Vagina (tissue), 2 donors: ENCODE results near the gene CDK9. TPM values are rescaled to one million over a fixed set of nuclear protein-coding genes. Genes with fewer than 3 reads are reported as not detected.

Experiments used
- DNase-seq, 2 donors: peaks; one replicate each; pipeline ENCODE4 v3.0.0-alpha.2; 2017; ENCODE audit errors: extremely low spot score in 2 of 2
- H3K27ac ChIP-seq: fragments of 200-600 bp; sonication (generic); one replicate; pipeline ENCODE4 v1.5.1; 2019
- H3K27me3 ChIP-seq: fragments of 200-600 bp; sonication (generic); one replicate; pipeline ENCODE4 v1.5.1; 2019
- H3K36me3 ChIP-seq, 2 donors: fragments of 200-600 bp; sonication (generic); one replicate each; pipeline ENCODE4 v1.5.1; 2017 to 2019
- H3K4me1 ChIP-seq: fragments of 200-600 bp; sonication (generic); one replicate; pipeline ENCODE4 v1.5.1; 2019
- H3K4me3 ChIP-seq, 2 donors: fragments of 200-600 bp; sonication (generic); 1 replicate in 1 of 2; 2 replicates in 1 of 2; pipeline ENCODE4 v1.5.1; 2016 to 2019
- H3K9me3 ChIP-seq: fragments of 200-600 bp; sonication (generic); one replicate; pipeline ENCODE4 v1.5.1; 2019
- POLR2A ChIP-seq, 2 donors: fragments of 450-650 bp; IDR thresholded peaks; one replicate each; pipeline ENCODE4 v1.6.1; 2017; ENCODE audit warnings: antibody characterized with exemption in 2 of 2, mild to moderate bottlenecking in 2 of 2, moderate library complexity in 2 of 2
- POLR2AphosphoS5 ChIP-seq, 2 donors: sonication (generic); formaldehyde crosslinking; IDR thresholded peaks; one replicate each; pipeline ENCODE4 v1.9.0; 2017; ENCODE audit warnings: antibody characterized with exemption in 2 of 2, mild to moderate bottlenecking in 2 of 2, low read depth in 1 of 2; ENCODE audit not compliant: insufficient read depth in 1 of 2
- intact Hi-C: fragments of 100-400 bp; cut with DNase I; formaldehyde crosslinking; loops from one replicate; pipeline ENCODE4 v1.15.1; 2023
- total RNA-seq: library from RNA; depleted of rRNA; stranded (reverse); fragments of >200 nt; gene quantifications from one replicate; pipeline ENCODE4 v1.2.3, GENCODE V29; 2016
- TF ChIP-seq, protein P1 (sequence below), 3 experiments: fragments of 450-650 bp in 2 of 3; fragments of 200-600 bp in 1 of 3; sonication (generic) in 1 of 3; IDR thresholded peaks; one replicate each; pipeline ENCODE4 v1.5.1; 2017 to 2019; ENCODE audit warnings: antibody characterized with exemption in 3 of 3, mild to moderate bottlenecking in 2 of 3, moderate library complexity in 2 of 3

Gene CDK9
- total RNA-seq, 1 donor from 2014 or later: 66.3 TPM

DNA sequence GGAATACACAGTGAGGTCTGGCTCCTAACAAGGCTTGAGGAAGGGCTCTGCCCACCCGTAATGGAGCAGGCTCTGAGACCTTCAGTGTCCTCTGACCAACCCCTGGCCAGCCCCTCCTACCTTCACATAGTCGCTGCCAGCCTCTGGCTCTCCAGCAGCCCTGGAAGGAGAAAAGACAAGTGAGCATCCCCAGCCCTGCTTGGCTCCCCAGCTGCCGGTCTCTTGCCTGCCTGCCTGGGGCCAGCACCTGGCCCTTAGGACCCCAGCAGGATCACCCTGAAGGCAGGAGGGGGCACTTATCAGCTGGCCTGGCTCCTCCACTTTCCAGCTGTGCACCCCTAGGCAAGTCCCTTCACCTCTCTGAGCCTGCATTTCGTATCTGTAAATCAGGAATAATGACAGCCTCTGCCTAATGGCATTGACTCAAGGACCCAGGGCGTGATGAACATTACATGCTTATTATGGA, 24.3 kb upstream of the CDK9 start:
- intact Hi-C loops: no loop called here

DNA sequence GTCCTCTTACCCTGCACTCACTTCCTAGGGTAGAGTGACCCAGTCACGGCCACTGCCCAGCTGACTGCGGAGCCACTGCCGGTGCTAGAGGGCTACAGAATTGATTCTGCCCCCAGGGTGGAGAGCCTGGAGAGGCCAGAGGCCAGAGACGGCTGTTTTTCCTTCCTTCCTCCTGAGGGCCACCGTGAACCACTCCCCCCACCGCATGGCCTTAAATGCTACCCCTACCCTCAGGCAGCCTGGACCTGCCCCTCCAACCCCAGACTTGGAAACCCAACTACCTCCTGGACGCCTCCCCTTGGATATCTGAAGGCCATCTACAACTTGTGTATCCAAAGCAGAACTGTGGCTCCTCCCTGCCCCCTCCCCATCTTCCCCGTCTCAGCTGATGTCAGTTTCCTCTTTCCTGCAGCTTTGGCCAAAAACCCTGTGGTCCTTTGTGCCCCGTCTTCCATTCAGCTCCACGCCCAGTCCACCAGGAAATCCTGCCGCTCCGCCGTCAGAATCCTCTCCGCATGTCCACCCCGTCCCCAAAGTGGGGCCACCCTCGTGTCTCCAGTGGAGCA, 23.6 kb upstream of the CDK9 start:
- Histone ChIP-seq H3K27me3 (no peaks in the 10 kb centered on the region), H3K4me3 (no peak overlapping the region), H3K9me3 (no peaks in the 10 kb centered on the region), H3K36me3 (no peaks in the 10 kb centered on the region), H3K27ac (no peak overlapping the region), H3K4me1 (peaks cover 11% of the 10 kb centered on the region)
- DNase-seq: no peak
- TF ChIP-seq POLR2AphosphoS5 (IDR thresholded peaks at IDR 0.05; ENCODE audit: insufficient read depth in 1 of 2, low read depth in 1 of 2) (no peak), POLR2A (IDR thresholded peaks at IDR 0.05) (no peak)
- TF ChIP-seq, protein P1, sequence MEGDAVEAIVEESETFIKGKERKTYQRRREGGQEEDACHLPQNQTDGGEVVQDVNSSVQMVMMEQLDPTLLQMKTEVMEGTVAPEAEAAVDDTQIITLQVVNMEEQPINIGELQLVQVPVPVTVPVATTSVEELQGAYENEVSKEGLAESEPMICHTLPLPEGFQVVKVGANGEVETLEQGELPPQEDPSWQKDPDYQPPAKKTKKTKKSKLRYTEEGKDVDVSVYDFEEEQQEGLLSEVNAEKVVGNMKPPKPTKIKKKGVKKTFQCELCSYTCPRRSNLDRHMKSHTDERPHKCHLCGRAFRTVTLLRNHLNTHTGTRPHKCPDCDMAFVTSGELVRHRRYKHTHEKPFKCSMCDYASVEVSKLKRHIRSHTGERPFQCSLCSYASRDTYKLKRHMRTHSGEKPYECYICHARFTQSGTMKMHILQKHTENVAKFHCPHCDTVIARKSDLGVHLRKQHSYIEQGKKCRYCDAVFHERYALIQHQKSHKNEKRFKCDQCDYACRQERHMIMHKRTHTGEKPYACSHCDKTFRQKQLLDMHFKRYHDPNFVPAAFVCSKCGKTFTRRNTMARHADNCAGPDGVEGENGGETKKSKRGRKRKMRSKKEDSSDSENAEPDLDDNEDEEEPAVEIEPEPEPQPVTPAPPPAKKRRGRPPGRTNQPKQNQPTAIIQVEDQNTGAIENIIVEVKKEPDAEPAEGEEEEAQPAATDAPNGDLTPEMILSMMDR (IDR thresholded peaks at IDR 0.05): no peak
- intact Hi-C loops: no loop called here

More for the DNA sequence above, 24.3 kb upstream of the CDK9 start:
- Histone ChIP-seq H3K27ac (no peak overlapping the region), H3K4me1 (peaks cover 6% of the 10 kb centered on the region), H3K27me3 (no peaks in the 10 kb centered on the region), H3K9me3 (no peaks in the 10 kb centered on the region), H3K36me3 (no peaks in the 10 kb centered on the region), H3K4me3 (no peak overlapping the region)
- DNase-seq: no peak
- TF ChIP-seq POLR2A (IDR thresholded peaks at IDR 0.05): no peak
- TF ChIP-seq, protein P1 (IDR thresholded peaks at IDR 0.05): no peak
- no peak for TF ChIP-seq POLR2AphosphoS5 (IDR thresholded peaks at IDR 0.05; ENCODE audit: insufficient read depth in 1 of 2, low read depth in 1 of 2)

DNA sequence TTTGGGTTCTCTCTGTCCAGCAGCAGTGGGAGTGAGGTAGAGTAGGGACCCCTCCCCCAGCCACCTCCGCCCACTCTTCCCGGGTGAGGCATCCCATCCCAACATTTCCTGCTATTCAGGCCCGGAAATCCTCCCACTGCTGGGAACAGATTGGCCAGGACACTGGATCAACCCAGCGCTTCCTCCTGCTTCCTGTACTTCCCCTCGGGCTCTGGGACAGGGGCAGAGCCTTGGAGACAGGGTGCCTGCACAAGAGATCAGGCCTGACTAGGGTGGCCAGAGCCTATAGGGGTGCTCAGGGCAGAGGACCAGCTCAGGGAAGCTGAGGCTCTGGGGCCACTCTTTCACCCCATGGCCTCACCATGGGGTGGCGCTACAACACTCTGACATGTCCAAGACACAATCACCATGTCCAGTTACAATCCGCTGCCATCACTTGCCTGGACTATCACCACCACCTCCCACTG, 21.9 kb upstream of the CDK9 start:
- Histone ChIP-seq H3K4me3 (no peak overlapping the region), H3K9me3 (no peaks in the 10 kb centered on the region), H3K36me3 (no peaks in the 10 kb centered on the region), H3K27ac (no peak overlapping the region), H3K27me3 (no peaks in the 10 kb centered on the region), H3K4me1 (peaks cover 22% of the 10 kb centered on the region)
- intact Hi-C loops: no loop called here
- no peak for TF ChIP-seq POLR2A (IDR thresholded peaks at IDR 0.05)
- peak in 1 of 2 donors; percentile 51 for TF ChIP-seq POLR2AphosphoS5 (IDR thresholded peaks at IDR 0.05; ENCODE audit: insufficient read depth in 1 of 2, low read depth in 1 of 2)
- TF ChIP-seq, protein P1 (IDR thresholded peaks at IDR 0.05): peak in 2 of 3 experiments; percentile 5 to 32
- DNase-seq: no peak

DNA sequence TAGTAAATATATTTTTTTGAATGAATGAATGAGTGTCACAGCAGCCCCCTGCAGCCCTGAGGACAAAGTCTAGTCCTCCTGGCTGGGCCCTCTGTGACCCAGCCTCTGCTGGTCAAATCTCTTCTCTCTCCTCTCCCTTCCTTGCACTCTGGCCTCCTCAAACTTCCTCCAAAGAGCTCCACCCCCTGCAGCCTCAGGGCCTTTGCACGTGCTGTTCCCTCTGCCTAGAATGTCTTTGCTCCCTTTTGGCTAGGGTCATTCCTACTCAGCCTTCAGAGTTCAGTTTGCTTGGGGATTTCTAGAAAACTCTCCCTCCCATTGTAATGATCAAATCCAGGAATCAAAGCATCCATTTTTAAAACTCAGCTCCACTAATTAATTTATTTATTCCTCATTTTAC, 20.4 kb upstream of the CDK9 start:
- H3K4me1 ChIP-seq: peaks cover 29% of the 10 kb centered on the region

DNA sequence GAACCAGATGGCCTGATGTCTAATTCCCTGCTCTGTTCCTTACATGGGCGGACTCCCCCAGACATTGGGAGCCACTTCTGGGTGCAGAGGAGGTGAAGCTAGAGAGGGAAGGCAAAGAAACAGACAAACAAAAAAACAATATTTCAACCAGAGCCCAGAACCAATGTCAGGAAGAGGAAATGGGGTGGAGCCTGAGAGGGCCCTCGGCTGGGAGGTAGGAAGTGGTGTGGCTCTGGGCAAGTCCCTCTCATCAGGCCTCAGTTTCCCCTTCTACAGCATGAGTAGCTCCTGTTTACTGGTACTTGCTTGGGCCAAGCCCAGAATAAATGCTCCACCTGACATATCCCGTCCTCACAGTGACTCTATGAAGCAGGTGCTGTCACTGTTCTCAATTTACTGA, 18.4 kb upstream of the CDK9 start:
- Histone ChIP-seq H3K27ac (peak overlapping the region; percentile 46), H3K27me3 (no peaks in the 10 kb centered on the region), H3K9me3 (no peaks in the 10 kb centered on the region), H3K4me3 (peak overlapping the region in 1 of 2 donors; percentile 8), H3K36me3 (no peaks in the 10 kb centered on the region), H3K4me1 (peaks cover 29% of the 10 kb centered on the region)
- TF ChIP-seq POLR2A (IDR thresholded peaks at IDR 0.05) (no peak), POLR2AphosphoS5 (IDR thresholded peaks at IDR 0.05; ENCODE audit: insufficient read depth in 1 of 2, low read depth in 1 of 2) (no peak)
- TF ChIP-seq, protein P1 (IDR thresholded peaks at IDR 0.05): no peak
- no peak for DNase-seq
- intact Hi-C loops: no loop called here

More for the DNA sequence above, 20.4 kb upstream of the CDK9 start:
- no peak overlapping the region for H3K4me3 ChIP-seq
- no peaks in the 10 kb centered on the region for H3K27me3 ChIP-seq
- DNase-seq: no peak
- no peaks in the 10 kb centered on the region for H3K9me3 ChIP-seq
- TF ChIP-seq, protein P1 (IDR thresholded peaks at IDR 0.05): no peak
- no peak for TF ChIP-seq POLR2A (IDR thresholded peaks at IDR 0.05)
- no peak for TF ChIP-seq POLR2AphosphoS5 (IDR thresholded peaks at IDR 0.05; ENCODE audit: insufficient read depth in 1 of 2, low read depth in 1 of 2)
- H3K36me3 ChIP-seq: no peaks in the 10 kb centered on the region
- H3K27ac ChIP-seq: no peak overlapping the region
- intact Hi-C loops: no loop called here
